Endodermal cell (in vitro differentiated cells): ENCODE measurements around the gene EYA2. TPM values are rescaled to one million over a fixed set of nuclear protein-coding genes. Genes with fewer than 3 reads are reported as not detected.

Experiments
- DNase-seq: peaks from one replicate; pipeline ENCODE4 v3.0.0-alpha.2; 2017
- H3K27ac ChIP-seq: 2 replicates; pipeline ENCODE4 v1.5.1; 2013; ENCODE audit warnings: mild to moderate bottlenecking, low read depth, low read length, moderate library complexity
- H3K27me3 ChIP-seq: 2 replicates; pipeline ENCODE4 v1.6.1; 2013; ENCODE audit warnings: mild to moderate bottlenecking, low read length, moderate library complexity; ENCODE audit not compliant: insufficient read depth, control insufficient read depth, poor library complexity, severe bottlenecking
- H3K36me3 ChIP-seq: 2 replicates; pipeline ENCODE4 v1.7.0; 2013; ENCODE audit warnings: mild to moderate bottlenecking, low read length, moderate library complexity; ENCODE audit not compliant: control insufficient read depth, insufficient read depth
- H3K4me1 ChIP-seq: one replicate; pipeline ENCODE4 v1.7.0; 2013; ENCODE audit warnings: low read length; ENCODE audit not compliant: control insufficient read depth, insufficient read depth
- H3K4me3 ChIP-seq: 2 replicates; pipeline ENCODE4 v1.5.1; 2013; ENCODE audit warnings: mild to moderate bottlenecking, low read length, moderate library complexity
- H3K9ac ChIP-seq: 2 replicates; pipeline ENCODE4 v1.6.1; 2013; ENCODE audit warnings: mild to moderate bottlenecking, low read length, moderate library complexity; ENCODE audit not compliant: poor library complexity, severe bottlenecking; ENCODE audit errors: extremely low read depth
- H3K9me3 ChIP-seq: 2 replicates; pipeline ENCODE4 v1.6.1; 2013; ENCODE audit warnings: mild to moderate bottlenecking, low read length, moderate library complexity; ENCODE audit not compliant: control insufficient read depth
- H3K27ac Mint-ChIP-seq: 2 replicates; pipeline ENCODE4 v1.8.0; 2020; ENCODE audit warnings: mixed read lengths
- H3K27me3 Mint-ChIP-seq: 2 replicates; pipeline ENCODE4 v1.8.0; 2021; ENCODE audit warnings: mild to moderate bottlenecking, mixed read lengths; ENCODE audit not compliant: insufficient read depth
- H3K36me3 Mint-ChIP-seq: 2 replicates; pipeline ENCODE4 v1.8.0; 2020; ENCODE audit warnings: low read depth, mixed read lengths
- H3K4me1 Mint-ChIP-seq: 2 replicates; pipeline ENCODE4 v1.8.0; 2020; ENCODE audit warnings: mixed read lengths
- H3K4me3 Mint-ChIP-seq: 2 replicates; pipeline ENCODE4 v1.8.0; 2020; ENCODE audit warnings: mild to moderate bottlenecking, moderate library complexity, mixed read lengths
- H3K9me3 Mint-ChIP-seq: 2 replicates; pipeline ENCODE4 v1.8.0; 2020; ENCODE audit warnings: mild to moderate bottlenecking, mixed read lengths
- WGBS, 2 experiments: methylation state at CpG; one replicate each; pipeline versions ENCODE4 v1.1.5 to v1.1.7; 2013; ENCODE audit warnings: missing lambda C conversion rate in 2 of 2, mixed read lengths in 1 of 2; ENCODE audit not compliant: insufficient coverage in 1 of 2, insufficient read length in 1 of 2; 5-methylcytosine and 5-hydroxymethylcytosine counted together
- total RNA-seq, 2 donors: library from RNA; stranded (reverse); fragmentation: NEBNext Ultra II Directional in 1 of 2; extraction: Animal tissue kit (Norgen Biotek cat#: 25700) in 1 of 2; gene quantifications; 2 replicates in 1 of 2; 3 replicates in 1 of 2; pipeline ENCODE4 v1.2.1, GENCODE V29; 2021
- TF ChIP-seq, protein P1 (sequence below): fragments of 200-600 bp; sonication (generic); conservative IDR thresholded peaks from 2 replicates; pipeline ENCODE4 v1.5.0; 2021; ENCODE audit warnings: antibody characterized with exemption, mild to moderate bottlenecking

EYA2 gene
- total RNA-seq, 2 donors from 2014 or later = 9.1 to 18.0 TPM

DNA sequence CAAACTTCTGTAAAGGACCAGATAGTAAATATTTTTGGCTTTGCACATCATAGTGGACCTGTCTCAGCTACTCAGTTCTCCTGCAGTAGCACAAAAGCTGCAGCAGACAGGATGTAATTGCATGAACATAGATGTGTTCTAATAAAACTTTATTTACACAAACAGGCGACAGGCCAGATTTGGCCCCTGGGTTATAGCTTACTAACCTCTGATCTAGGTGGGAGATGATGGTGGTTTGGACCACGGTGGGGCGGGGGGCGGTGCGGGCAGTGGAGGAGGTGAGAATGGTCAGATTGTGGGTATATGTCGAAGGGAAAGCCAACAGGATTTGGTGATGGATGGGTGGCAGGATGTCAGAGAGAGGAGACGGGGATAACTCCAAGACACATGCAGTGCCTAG is 265.6 kb downstream of the EYA2 start:
- H3K9ac ChIP-seq = no peak overlapping the region
- WGBS, 2 experiments = 98% methylated on average over 7 of the region's 7 CpGs; no CpG with 5 or more reads in 1 of the 2 experiments
- H3K27me3 ChIP-seq = no peaks in the 10 kb centered on the region
- Mint-ChIP-seq H3K27ac (no peak overlapping the region), H3K9me3 (peaks cover 4% of the 10 kb centered on the region), H3K36me3 (peaks cover 7% of the 10 kb centered on the region), H3K4me1 (peaks cover 7% of the 10 kb centered on the region), H3K27me3 (peaks cover 2% of the 10 kb centered on the region), H3K4me3 (no peak overlapping the region)
- peaks cover 4% of the 10 kb centered on the region for H3K36me3 ChIP-seq
- H3K27ac ChIP-seq = no peak overlapping the region
- no peaks in the 10 kb centered on the region for H3K4me1 ChIP-seq
- TF ChIP-seq, protein P1, sequence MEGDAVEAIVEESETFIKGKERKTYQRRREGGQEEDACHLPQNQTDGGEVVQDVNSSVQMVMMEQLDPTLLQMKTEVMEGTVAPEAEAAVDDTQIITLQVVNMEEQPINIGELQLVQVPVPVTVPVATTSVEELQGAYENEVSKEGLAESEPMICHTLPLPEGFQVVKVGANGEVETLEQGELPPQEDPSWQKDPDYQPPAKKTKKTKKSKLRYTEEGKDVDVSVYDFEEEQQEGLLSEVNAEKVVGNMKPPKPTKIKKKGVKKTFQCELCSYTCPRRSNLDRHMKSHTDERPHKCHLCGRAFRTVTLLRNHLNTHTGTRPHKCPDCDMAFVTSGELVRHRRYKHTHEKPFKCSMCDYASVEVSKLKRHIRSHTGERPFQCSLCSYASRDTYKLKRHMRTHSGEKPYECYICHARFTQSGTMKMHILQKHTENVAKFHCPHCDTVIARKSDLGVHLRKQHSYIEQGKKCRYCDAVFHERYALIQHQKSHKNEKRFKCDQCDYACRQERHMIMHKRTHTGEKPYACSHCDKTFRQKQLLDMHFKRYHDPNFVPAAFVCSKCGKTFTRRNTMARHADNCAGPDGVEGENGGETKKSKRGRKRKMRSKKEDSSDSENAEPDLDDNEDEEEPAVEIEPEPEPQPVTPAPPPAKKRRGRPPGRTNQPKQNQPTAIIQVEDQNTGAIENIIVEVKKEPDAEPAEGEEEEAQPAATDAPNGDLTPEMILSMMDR = no peak
- no peak overlapping the region for H3K4me3 ChIP-seq
- no peaks in the 10 kb centered on the region for H3K9me3 ChIP-seq
- no peak for DNase-seq

DNA sequence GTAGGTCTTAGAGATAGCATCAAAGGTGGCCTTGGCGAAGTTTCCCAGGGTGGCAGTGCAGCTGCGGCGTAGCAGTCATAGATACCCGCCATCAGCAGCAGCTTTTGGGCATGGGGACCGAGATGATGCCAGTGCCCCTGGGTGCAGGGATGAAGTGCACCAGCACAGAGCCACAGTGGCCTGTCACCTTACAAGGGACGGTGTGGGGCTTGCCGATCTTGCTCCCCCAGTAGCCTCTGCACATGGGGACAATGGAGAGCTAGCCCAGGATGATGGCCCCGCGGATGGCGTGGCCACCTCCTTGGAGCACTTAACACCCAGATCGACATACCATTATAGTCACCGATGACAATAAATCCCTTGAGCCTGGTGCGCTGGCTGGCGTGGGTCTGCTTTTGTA is 266.3 kb downstream of the EYA2 start:
- no peak overlapping the region for H3K27ac ChIP-seq
- H3K9me3 ChIP-seq = no peaks in the 10 kb centered on the region
- peaks cover 2% of the 10 kb centered on the region for H3K27me3 Mint-ChIP-seq
- peaks cover 7% of the 10 kb centered on the region for H3K4me1 Mint-ChIP-seq
- TF ChIP-seq, protein P1 = no peak
- no peak for DNase-seq
- H3K9me3 Mint-ChIP-seq = peaks cover 4% of the 10 kb centered on the region
- WGBS, 2 experiments = 90 to 91% methylated on average over 14 of the region's 14 CpGs
- H3K4me3 ChIP-seq = no peak overlapping the region
- H3K4me3 Mint-ChIP-seq = no peak overlapping the region
- no peak overlapping the region for H3K9ac ChIP-seq
- no peaks in the 10 kb centered on the region for H3K36me3 ChIP-seq
- H3K27me3 ChIP-seq = no peaks in the 10 kb centered on the region
- no peaks in the 10 kb centered on the region for H3K4me1 ChIP-seq
- no peak overlapping the region for H3K27ac Mint-ChIP-seq
- H3K36me3 Mint-ChIP-seq = peaks cover 4% of the 10 kb centered on the region

DNA sequence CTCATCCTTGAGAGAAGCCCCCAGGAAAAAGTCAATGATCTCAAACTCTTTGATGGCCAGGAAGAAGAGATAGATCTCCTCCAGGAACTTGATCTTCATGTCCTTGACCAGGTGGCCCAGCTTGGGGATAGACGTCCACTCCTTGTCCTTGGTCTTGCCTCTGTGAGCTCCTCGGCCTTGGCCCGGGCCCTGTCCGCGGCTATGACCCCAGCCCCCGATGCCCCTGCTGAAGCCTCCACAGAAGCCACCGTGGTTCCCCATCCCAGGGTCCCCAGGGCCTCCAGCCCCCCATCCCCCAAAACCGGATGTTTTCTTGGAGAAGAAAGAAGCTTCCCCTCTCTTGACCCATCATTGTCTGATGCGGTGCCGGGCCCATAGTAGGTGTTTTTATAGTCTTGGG is 266.8 kb downstream of the EYA2 start:
- Mint-ChIP-seq H3K27me3 (peaks cover 2% of the 10 kb centered on the region), H3K4me1 (peaks cover 4% of the 10 kb centered on the region), H3K9me3 (peaks cover 4% of the 10 kb centered on the region), H3K27ac (no peak overlapping the region), H3K36me3 (peaks cover 5% of the 10 kb centered on the region), H3K4me3 (no peak overlapping the region)
- no peak for DNase-seq
- Histone ChIP-seq H3K4me1 (no peaks in the 10 kb centered on the region), H3K36me3 (peaks cover 2% of the 10 kb centered on the region), H3K4me3 (no peak overlapping the region), H3K9me3 (no peaks in the 10 kb centered on the region), H3K27ac (no peak overlapping the region), H3K27me3 (no peaks in the 10 kb centered on the region), H3K9ac (no peak overlapping the region)
- WGBS, 2 experiments = 94 to 98% methylated on average over 7 to 10 of the region's 10 CpGs
- TF ChIP-seq, protein P1 = no peak
